ENCODE data around the gene CDKAL1. TPM values are rescaled to one million over a fixed set of nuclear protein-coding genes. Genes with fewer than 3 reads are reported as not detected.

The CDKAL1 gene
- total RNA-seq, 1 experiment from 2014 or later, result 20.6 TPM

GRCh38 chr6:21137700-21138335 is 603.6 kb downstream of the CDKAL1 start (continued):
- no peak for TF ChIP-seq E2F1 (CRISPR knock-in tag; IDR thresholded peaks at IDR 0.05)
- TF ChIP-seq NR2C2 (CRISPR knock-in tag; IDR thresholded peaks at IDR 0.05), result no peak
- no peak for TF ChIP-seq SOX15 (CRISPR knock-in tag; IDR thresholded peaks at IDR 0.05)
- no peak for TF ChIP-seq ZNF396 (CRISPR knock-in tag; IDR thresholded peaks at IDR 0.05; ENCODE audit: borderline replicate concordance)
- TF ChIP-seq ZNF281 (CRISPR knock-in tag; IDR thresholded peaks at IDR 0.05), result no peak
- no peak for TF ChIP-seq RELA (CRISPR knock-in tag; IDR thresholded peaks at IDR 0.05; ENCODE audit: borderline replicate concordance)

GRCh38 chr6:21138336-21139069 is 604.2 kb downstream of the CDKAL1 start:
- Mint-ChIP-seq H3K36me3 (no peaks in the 10 kb centered on the region), H3K4me3 (no peak overlapping the region), H3K27me3 (ENCODE audit: low read depth) (no peaks in the 10 kb centered on the region), H3K27ac (no peak overlapping the region), H3K9me3 (no peaks in the 10 kb centered on the region), H3K4me1 (peaks cover 51% of the 10 kb centered on the region)
- ChIA-PET CTCF (no interaction called here), POLR2A (no interaction called here)
- no peak for ATAC-seq
- no peak for DNase-seq (ENCODE audit: low spot score)
- TF ChIP-seq NR1H2 (CRISPR knock-in tag; IDR thresholded peaks at IDR 0.05), result no peak
- TF ChIP-seq ZNF532 (CRISPR knock-in tag; IDR thresholded peaks at IDR 0.05; ENCODE audit: borderline replicate concordance), result no peak
- TF ChIP-seq STAT6 (CRISPR knock-in tag; conservative IDR thresholded peaks at IDR 0.05; ENCODE audit: low read depth), result no peak
- no peak for TF ChIP-seq ATF1 (CRISPR knock-in tag; IDR thresholded peaks at IDR 0.05)
- no peak for TF ChIP-seq FOXJ3 (CRISPR knock-in tag; IDR thresholded peaks at IDR 0.05; ENCODE audit: borderline replicate concordance)
- no peak for TF ChIP-seq NFATC4 (CRISPR knock-in tag; IDR thresholded peaks at IDR 0.05)
- TF ChIP-seq USF2 (CRISPR knock-in tag; IDR thresholded peaks at IDR 0.05), result no peak
- no peak for TF ChIP-seq ATF2 (CRISPR knock-in tag; IDR thresholded peaks at IDR 0.05; ENCODE audit: borderline replicate concordance, low read depth)
- TF ChIP-seq AFF4 (CRISPR knock-in tag; IDR thresholded peaks at IDR 0.05; ENCODE audit: borderline replicate concordance), result no peak
